HEK293 (cell line): ENCODE data around the gene LCN6.
A peak's percentile ranks its signal among the peaks of the same experiment; 100 is the strongest.

ENCODE experiments used
- BCL11B ChIP-seq: fragments of 450-650 bp; formaldehyde crosslinking; IDR thresholded peaks from 2 replicates; pipeline ENCODE4 v1.5.1; 2016; ENCODE audit warnings: low read depth, missing biosample characterization, missing genetic modification characterization
- GLIS1 ChIP-seq: fragments of 450-650 bp; formaldehyde crosslinking; IDR thresholded peaks from 2 replicates; pipeline ENCODE4 v1.5.1; 2016; ENCODE audit warnings: missing biosample characterization, missing genetic modification characterization
- GLIS2 ChIP-seq: fragments of 450-650 bp; formaldehyde crosslinking; IDR thresholded peaks from 2 replicates; pipeline ENCODE4 v1.5.1; 2016; ENCODE audit warnings: missing biosample characterization, missing genetic modification characterization
- HOXD13 ChIP-seq: sonication (generic); formaldehyde crosslinking; IDR thresholded peaks from 2 replicates; pipeline ENCODE4 v1.8.0; 2022; ENCODE audit warnings: missing genetic modification reagents, borderline replicate concordance
- MZF1 ChIP-seq: fragments of 450-650 bp; formaldehyde crosslinking; IDR thresholded peaks from 2 replicates; pipeline ENCODE4 v1.5.1; 2017; ENCODE audit warnings: missing biosample characterization, missing genetic modification characterization, borderline replicate concordance
- OSR2 ChIP-seq: fragments of 450-650 bp; formaldehyde crosslinking; IDR thresholded peaks from 2 replicates; pipeline ENCODE4 v1.5.1; 2016; ENCODE audit warnings: missing biosample characterization, missing genetic modification characterization
- RBAK ChIP-seq: fragments of 450-650 bp; formaldehyde crosslinking; IDR thresholded peaks from 2 replicates; pipeline ENCODE4 v1.5.1; 2016; ENCODE audit warnings: missing biosample characterization, missing genetic modification characterization
- SALL2 ChIP-seq: fragments of 450-650 bp; formaldehyde crosslinking; IDR thresholded peaks from 2 replicates; pipeline ENCODE4 v1.5.0; 2017; ENCODE audit warnings: missing biosample characterization, mild to moderate bottlenecking, missing genetic modification characterization, borderline replicate concordance
- TRIM28 ChIP-seq: IDR thresholded peaks from 2 replicates; pipeline ENCODE4 v1.6.1; 2011; ENCODE audit warnings: low read length, control low read depth, borderline replicate concordance
- ZBTB20 ChIP-seq: fragments of 450-650 bp; formaldehyde crosslinking; IDR thresholded peaks from 2 replicates; pipeline ENCODE4 v1.5.1; 2016; ENCODE audit warnings: missing biosample characterization, missing genetic modification characterization
- ZBTB48 ChIP-seq: fragments of 450-650 bp; formaldehyde crosslinking; IDR thresholded peaks from 2 replicates; pipeline ENCODE4 v1.5.1; 2016; ENCODE audit warnings: missing biosample characterization, missing genetic modification characterization
- ZEB2 ChIP-seq: fragments of 450-650 bp; formaldehyde crosslinking; IDR thresholded peaks from 2 replicates; pipeline ENCODE4 v1.5.1; 2016; ENCODE audit warnings: missing biosample characterization, missing genetic modification characterization
- ZFP37 ChIP-seq: fragments of 450-650 bp; formaldehyde crosslinking; IDR thresholded peaks from 2 replicates; pipeline ENCODE4 v1.5.1; 2016; ENCODE audit warnings: missing biosample characterization, missing genetic modification characterization
- ZFP69B ChIP-seq: fragments of 450-650 bp; formaldehyde crosslinking; IDR thresholded peaks from 2 replicates; pipeline ENCODE4 v1.5.1; 2016; ENCODE audit warnings: missing biosample characterization, missing genetic modification characterization
- ZNF10 ChIP-seq: fragments of 450-650 bp; formaldehyde crosslinking; IDR thresholded peaks from 2 replicates; pipeline ENCODE4 v1.5.1; 2017; ENCODE audit warnings: missing biosample characterization, missing genetic modification characterization
- ZNF16 ChIP-seq: fragments of 450-650 bp; formaldehyde crosslinking; IDR thresholded peaks from 2 replicates; pipeline ENCODE4 v1.5.1; 2016; ENCODE audit warnings: low read depth, missing biosample characterization, missing genetic modification characterization
- ZNF2 ChIP-seq: fragments of 450-650 bp; formaldehyde crosslinking; IDR thresholded peaks from 2 replicates; pipeline ENCODE4 v1.5.1; 2016; ENCODE audit warnings: missing biosample characterization, missing genetic modification characterization
- ZNF202 ChIP-seq: fragments of 450-650 bp; formaldehyde crosslinking; IDR thresholded peaks from 2 replicates; pipeline ENCODE4 v1.5.1; 2016; ENCODE audit warnings: missing biosample characterization, missing genetic modification characterization, borderline replicate concordance
- ZNF214 ChIP-seq: fragments of 450-650 bp; formaldehyde crosslinking; IDR thresholded peaks from 2 replicates; pipeline ENCODE4 v1.5.1; 2017; ENCODE audit warnings: missing biosample characterization, mild to moderate bottlenecking, missing genetic modification characterization, borderline replicate concordance
- ZNF311 ChIP-seq: fragments of 450-650 bp; formaldehyde crosslinking; IDR thresholded peaks from 2 replicates; pipeline ENCODE4 v1.5.1; 2017; ENCODE audit warnings: missing biosample characterization, missing genetic modification characterization, borderline replicate concordance
- ZNF341 ChIP-seq: fragments of 450-650 bp; formaldehyde crosslinking; IDR thresholded peaks from 2 replicates; pipeline ENCODE4; 2016; ENCODE audit warnings: low read depth, missing biosample characterization, missing genetic modification characterization
- ZNF354C ChIP-seq: fragments of 450-650 bp; formaldehyde crosslinking; IDR thresholded peaks from 2 replicates; pipeline ENCODE4 v1.5.1; 2016; ENCODE audit warnings: missing biosample characterization, missing genetic modification characterization, low read depth, borderline replicate concordance
- ZNF366 ChIP-seq: fragments of 450-650 bp; formaldehyde crosslinking; conservative IDR thresholded peaks from 2 replicates; pipeline ENCODE4 v1.5.1; 2016; ENCODE audit warnings: missing biosample characterization, missing genetic modification characterization
- ZNF521 ChIP-seq: fragments of 450-650 bp; formaldehyde crosslinking; IDR thresholded peaks from 2 replicates; pipeline ENCODE4 v1.5.1; 2017; ENCODE audit warnings: missing biosample characterization, mild to moderate bottlenecking, missing genetic modification characterization
- ZNF530 ChIP-seq: fragments of 450-650 bp; formaldehyde crosslinking; IDR thresholded peaks from 2 replicates; pipeline ENCODE4 v1.5.1; 2016; ENCODE audit warnings: low read depth, missing biosample characterization, missing genetic modification characterization
- ZNF544 ChIP-seq: fragments of 450-650 bp; formaldehyde crosslinking; IDR thresholded peaks from 2 replicates; pipeline ENCODE4 v1.5.0; 2017; ENCODE audit warnings: missing biosample characterization, missing genetic modification characterization
- ZNF548 ChIP-seq: fragments of 450-650 bp; formaldehyde crosslinking; IDR thresholded peaks from 2 replicates; pipeline ENCODE4 v1.5.1; 2016; ENCODE audit warnings: missing biosample characterization, missing genetic modification characterization
- ZNF558 ChIP-seq: fragments of 450-650 bp; formaldehyde crosslinking; IDR thresholded peaks from 2 replicates; pipeline ENCODE4 v1.5.1; 2016; ENCODE audit warnings: missing biosample characterization, missing genetic modification characterization
- ZNF561 ChIP-seq: fragments of 450-650 bp; IDR thresholded peaks from 2 replicates; pipeline ENCODE4 v1.5.1; 2018; ENCODE audit warnings: missing biosample characterization, missing genetic modification characterization, borderline replicate concordance
- ZNF626 ChIP-seq: fragments of 450-650 bp; sonication (Bioruptor Pico); formaldehyde crosslinking; IDR thresholded peaks from 2 replicates; pipeline ENCODE4 v1.5.1; 2018; ENCODE audit warnings: missing biosample characterization, missing genetic modification characterization, inconsistent platforms
- ZNF660 ChIP-seq: fragments of 450-650 bp; IDR thresholded peaks from 2 replicates; pipeline ENCODE4 v1.5.1; 2018; ENCODE audit warnings: missing biosample characterization, mild to moderate bottlenecking, missing genetic modification characterization
- ZNF677 ChIP-seq: fragments of 450-650 bp; IDR thresholded peaks from 2 replicates; pipeline ENCODE4 v1.5.0; 2018; ENCODE audit warnings: missing biosample characterization, mild to moderate bottlenecking, missing genetic modification characterization, moderate library complexity
- ZSCAN16 ChIP-seq: fragments of 450-650 bp; formaldehyde crosslinking; IDR thresholded peaks from 2 replicates; pipeline ENCODE4 v1.5.1; 2016; ENCODE audit warnings: missing biosample characterization, missing genetic modification characterization
- TF ChIP-seq, protein P1 (sequence below): fragments of 450-650 bp; formaldehyde crosslinking; IDR thresholded peaks from 2 replicates; pipeline ENCODE4 v1.5.0; 2017; ENCODE audit warnings: missing biosample characterization, missing genetic modification characterization, borderline replicate concordance
- TF ChIP-seq, protein P2 (sequence below): fragments of 450-650 bp; formaldehyde crosslinking; IDR thresholded peaks from 2 replicates; pipeline ENCODE4 v1.5.1; 2016; ENCODE audit warnings: missing biosample characterization, missing genetic modification characterization
- TF ChIP-seq, protein P3 (sequence below): fragments of 450-650 bp; formaldehyde crosslinking; IDR thresholded peaks from 2 replicates; pipeline ENCODE4 v1.5.1; 2016; ENCODE audit warnings: missing biosample characterization, missing genetic modification characterization

LCN6 gene

DNA sequence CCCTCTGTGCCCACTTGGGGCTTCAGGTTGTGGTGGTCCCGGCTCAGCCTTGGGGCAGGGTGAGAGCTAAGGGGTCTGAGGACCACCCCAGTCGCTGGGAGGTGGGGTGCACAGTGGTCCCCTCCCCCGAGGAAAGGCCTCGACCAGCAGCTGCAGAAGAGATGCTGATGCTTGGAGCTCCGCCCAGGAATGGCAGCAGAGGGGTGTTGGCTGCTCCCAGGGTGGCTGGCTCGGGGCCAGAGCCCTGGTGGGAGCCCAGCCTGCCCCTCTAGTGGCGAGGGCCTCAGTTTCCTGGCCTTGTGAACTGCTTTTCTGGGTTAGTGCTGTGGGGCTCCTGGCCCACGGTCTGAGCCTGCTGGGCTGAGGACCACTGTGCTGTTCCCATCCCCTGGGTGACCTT lies 34.8 kb downstream of the LCN6 start (continued):
- TF ChIP-seq ZNF311 (tag by site-specific recombination) (no peak), HOXD13 (no peak), ZNF561 (tag by site-specific recombination) (no peak), OSR2 (tag by site-specific recombination) (no peak), ZNF521 (tag by site-specific recombination) (no peak), MZF1 (tag by site-specific recombination) (no peak), ZNF558 (no peak), ZNF354C (tag by site-specific recombination) (no peak), ZFP37 (no peak), ZNF366 (tag by site-specific recombination) (no peak), BCL11B (tag by site-specific recombination) (peak; percentile 27; the same call in 1 of the 2 replicates), ZNF16 (no peak), ZNF2 (tag by site-specific recombination) (no peak), ZNF544 (tag by site-specific recombination) (no peak), SALL2 (no peak), ZNF214 (tag by site-specific recombination) (no peak), ZNF548 (tag by site-specific recombination) (no peak), GLIS1 (tag by site-specific recombination) (peak; percentile 65), ZEB2 (no peak), ZFP69B (tag by site-specific recombination) (no peak; the same call in 1 of the 2 replicates), ZNF202 (no peak), ZNF10 (tag by site-specific recombination) (0 out of 2 replicates have a peak, but pooled peaks have one; percentile 14), ZNF626 (no peak), ZSCAN16 (tag by site-specific recombination) (no peak), ZBTB20 (tag by site-specific recombination) (peak; percentile 64; the same call in 1 of the 2 replicates), ZNF530 (tag by site-specific recombination) (no peak), ZNF660 (no peak), GLIS2 (tag by site-specific recombination) (peak; percentile 78), ZBTB48 (tag by site-specific recombination) (no peak), TRIM28 (no peak), RBAK (tag by site-specific recombination) (no peak), ZNF677 (no peak), ZNF341 (peak; percentile 99)
- TF ChIP-seq, protein P1, sequence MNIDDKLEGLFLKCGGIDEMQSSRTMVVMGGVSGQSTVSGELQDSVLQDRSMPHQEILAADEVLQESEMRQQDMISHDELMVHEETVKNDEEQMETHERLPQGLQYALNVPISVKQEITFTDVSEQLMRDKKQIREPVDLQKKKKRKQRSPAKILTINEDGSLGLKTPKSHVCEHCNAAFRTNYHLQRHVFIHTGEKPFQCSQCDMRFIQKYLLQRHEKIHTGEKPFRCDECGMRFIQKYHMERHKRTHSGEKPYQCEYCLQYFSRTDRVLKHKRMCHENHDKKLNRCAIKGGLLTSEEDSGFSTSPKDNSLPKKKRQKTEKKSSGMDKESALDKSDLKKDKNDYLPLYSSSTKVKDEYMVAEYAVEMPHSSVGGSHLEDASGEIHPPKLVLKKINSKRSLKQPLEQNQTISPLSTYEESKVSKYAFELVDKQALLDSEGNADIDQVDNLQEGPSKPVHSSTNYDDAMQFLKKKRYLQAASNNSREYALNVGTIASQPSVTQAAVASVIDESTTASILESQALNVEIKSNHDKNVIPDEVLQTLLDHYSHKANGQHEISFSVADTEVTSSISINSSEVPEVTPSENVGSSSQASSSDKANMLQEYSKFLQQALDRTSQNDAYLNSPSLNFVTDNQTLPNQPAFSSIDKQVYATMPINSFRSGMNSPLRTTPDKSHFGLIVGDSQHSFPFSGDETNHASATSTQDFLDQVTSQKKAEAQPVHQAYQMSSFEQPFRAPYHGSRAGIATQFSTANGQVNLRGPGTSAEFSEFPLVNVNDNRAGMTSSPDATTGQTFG, result no peak
- TF ChIP-seq, protein P2, sequence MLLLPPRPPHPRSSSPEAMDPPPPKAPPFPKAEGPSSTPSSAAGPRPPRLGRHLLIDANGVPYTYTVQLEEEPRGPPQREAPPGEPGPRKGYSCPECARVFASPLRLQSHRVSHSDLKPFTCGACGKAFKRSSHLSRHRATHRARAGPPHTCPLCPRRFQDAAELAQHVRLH (tag by site-specific recombination), result no peak
- TF ChIP-seq, protein P3, sequence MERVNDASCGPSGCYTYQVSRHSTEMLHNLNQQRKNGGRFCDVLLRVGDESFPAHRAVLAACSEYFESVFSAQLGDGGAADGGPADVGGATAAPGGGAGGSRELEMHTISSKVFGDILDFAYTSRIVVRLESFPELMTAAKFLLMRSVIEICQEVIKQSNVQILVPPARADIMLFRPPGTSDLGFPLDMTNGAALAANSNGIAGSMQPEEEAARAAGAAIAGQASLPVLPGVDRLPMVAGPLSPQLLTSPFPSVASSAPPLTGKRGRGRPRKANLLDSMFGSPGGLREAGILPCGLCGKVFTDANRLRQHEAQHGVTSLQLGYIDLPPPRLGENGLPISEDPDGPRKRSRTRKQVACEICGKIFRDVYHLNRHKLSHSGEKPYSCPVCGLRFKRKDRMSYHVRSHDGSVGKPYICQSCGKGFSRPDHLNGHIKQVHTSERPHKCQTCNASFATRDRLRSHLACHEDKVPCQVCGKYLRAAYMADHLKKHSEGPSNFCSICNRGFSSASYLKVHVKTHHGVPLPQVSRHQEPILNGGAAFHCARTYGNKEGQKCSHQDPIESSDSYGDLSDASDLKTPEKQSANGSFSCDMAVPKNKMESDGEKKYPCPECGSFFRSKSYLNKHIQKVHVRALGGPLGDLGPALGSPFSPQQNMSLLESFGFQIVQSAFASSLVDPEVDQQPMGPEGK, result peak; percentile 56
